B cell (primary cell): ENCODE data around the gene TPP1.

Experiments used
- CTCF ChIP-seq: fragments of 200-600 bp; IDR thresholded peaks from one replicate; pipeline ENCODE4 v1.8.0; 2022; ENCODE audit warnings: antibody characterized with exemption, mild to moderate bottlenecking
- EZH2 ChIP-seq: IDR thresholded peaks from 2 replicates; pipeline ENCODE4 v1.6.1; 2012; ENCODE audit warnings: borderline replicate concordance, low read depth, mild to moderate bottlenecking, moderate library complexity, low read length; ENCODE audit not compliant: insufficient read depth, poor library complexity, severe bottlenecking

- TF ChIP-seq CTCF (no peak), EZH2 (no peak)
Observed at GRCh38 chr11:6617315-6617781, 1.9 kb downstream of the TPP1 start.
